HEK293T (cell line): ENCODE measurements around the gene MYO1G.

ENCODE experiments used
- BHLHE40 ChIP-seq: fragments of 450-650 bp; IDR thresholded peaks from 2 replicates; pipeline ENCODE4 v1.6.1; 2016; ENCODE audit warnings: mild to moderate bottlenecking, moderate library complexity, borderline replicate concordance
- CTBP1 ChIP-seq: fragments of 450-650 bp; IDR thresholded peaks from 2 replicates; pipeline ENCODE4 v1.6.1; 2016; ENCODE audit warnings: borderline replicate concordance
- FOXK2 ChIP-seq: fragments of 450-650 bp; IDR thresholded peaks from 2 replicates; pipeline ENCODE4 v1.6.1; 2016; ENCODE audit warnings: mild to moderate bottlenecking
- FOXM1 ChIP-seq: fragments of 450-650 bp; IDR thresholded peaks from 2 replicates; pipeline ENCODE4 v1.6.1; 2017; ENCODE audit warnings: mild to moderate bottlenecking, borderline replicate concordance
- HDGF ChIP-seq: fragments of 450-650 bp; IDR thresholded peaks from 2 replicates; pipeline ENCODE4 v1.6.1; 2017; ENCODE audit warnings: antibody characterized with exemption, borderline replicate concordance
- PKNOX1 ChIP-seq: fragments of 450-650 bp; IDR thresholded peaks from 2 replicates; pipeline ENCODE4 v1.6.1; 2016
- SP1 ChIP-seq: fragments of 450-650 bp; IDR thresholded peaks from 2 replicates; pipeline ENCODE4 v1.6.1; 2017
- ZNF384 ChIP-seq: fragments of 450-650 bp; IDR thresholded peaks from 2 replicates; pipeline ENCODE4 v1.6.1; 2016

- TF ChIP-seq FOXM1: no peak
- no peak for TF ChIP-seq SP1
- TF ChIP-seq BHLHE40: no peak
- TF ChIP-seq ZNF384: no peak
- TF ChIP-seq FOXK2: no peak
- no peak for TF ChIP-seq HDGF
- no peak for TF ChIP-seq CTBP1
- no peak for TF ChIP-seq PKNOX1
Observed at GRCh38 chr7:44969049-44969700, 9.6 kb downstream of the MYO1G start.
